Hematopoietic multipotent progenitor cell treated with erythropoietin and hydrocortisone succinate and interleukin-3 and kit ligand, for 15 days (in vitro differentiated cells): ENCODE results near the gene BTBD2.

ENCODE experiments used
- DNase-seq: peaks from one replicate; pipeline ENCODE4 v3.0.0-alpha.2; 2015; ENCODE audit warnings: low spot score

BTBD2 gene

DNA sequence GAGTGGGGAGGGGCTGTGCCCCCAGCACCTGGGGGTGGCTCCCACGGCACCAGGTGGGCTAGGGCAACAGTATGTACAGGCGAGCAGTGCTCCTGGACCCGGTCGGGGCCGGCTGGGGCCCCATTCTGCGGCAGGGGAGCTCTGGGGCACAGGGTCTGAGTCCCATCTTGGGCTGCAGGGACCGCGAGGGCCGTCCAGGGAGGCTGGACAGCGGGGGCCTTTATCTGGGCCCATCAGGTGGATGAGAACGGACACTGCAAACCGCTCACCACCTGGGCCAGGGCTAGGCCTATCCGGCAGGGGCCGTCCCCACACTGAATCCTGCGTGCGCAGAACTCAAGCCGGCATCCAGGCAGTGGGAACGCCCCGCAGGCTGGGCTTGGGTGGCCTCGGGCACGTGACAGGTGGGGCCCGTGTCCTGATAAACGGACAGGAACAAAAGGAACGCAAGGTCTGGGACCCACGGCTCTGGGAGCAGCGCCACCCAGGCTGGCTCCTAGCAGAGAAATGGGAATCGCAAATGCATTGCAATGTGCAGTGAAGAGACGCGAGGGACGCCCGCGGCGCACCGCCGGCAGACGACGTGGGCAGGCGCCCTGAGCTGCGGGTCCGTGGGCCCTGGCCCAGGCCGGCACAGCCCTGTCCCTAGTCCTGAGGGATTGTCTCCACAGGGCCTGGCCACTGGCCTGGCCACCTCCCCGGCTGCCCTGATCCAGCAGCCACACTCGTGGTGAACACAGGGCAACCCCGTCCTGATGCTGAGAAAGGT, 29.7 kb downstream of the BTBD2 start:
- DNase-seq = no peak

DNA sequence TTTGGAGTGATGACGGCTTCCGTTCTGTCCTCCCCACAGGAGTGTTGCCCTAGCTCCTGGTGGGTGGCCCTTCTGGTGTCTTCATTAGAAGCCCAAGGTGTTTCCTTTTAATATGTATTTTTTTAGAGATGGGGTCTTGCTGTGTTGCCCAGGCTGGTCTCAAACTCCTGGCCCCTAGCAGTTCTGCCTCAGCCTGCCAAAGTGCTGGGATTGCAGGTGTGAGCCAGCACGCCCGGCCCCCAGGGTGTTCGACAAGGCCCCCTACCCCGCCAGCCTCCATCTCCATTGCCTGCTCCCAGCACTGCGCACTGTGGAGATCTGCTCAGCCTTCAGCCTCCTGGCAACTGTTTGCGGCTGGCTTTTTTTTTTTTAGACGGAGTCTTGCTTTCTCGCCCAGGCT, 31.2 kb downstream of the BTBD2 start:
- no peak for DNase-seq

DNA sequence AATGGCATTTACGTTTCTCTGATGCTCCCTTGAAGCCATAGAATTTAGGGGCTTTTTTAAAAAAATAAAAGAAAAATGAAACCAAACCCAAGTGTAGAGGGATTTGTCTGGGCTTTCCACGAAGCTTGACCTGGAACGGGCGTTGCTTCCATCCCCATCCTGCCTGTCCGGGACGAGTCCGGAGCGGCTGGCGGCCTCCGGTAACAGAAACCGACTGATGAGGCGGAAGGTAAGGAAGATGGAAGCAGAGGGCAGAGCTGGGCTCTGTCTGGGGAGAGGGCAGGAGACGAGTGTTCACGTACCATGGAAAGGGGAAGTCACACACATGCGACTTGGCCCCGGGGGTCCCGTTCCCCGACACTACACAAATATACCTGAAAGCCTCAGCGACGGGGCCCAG, 34.3 kb downstream of the BTBD2 start:
- no peak for DNase-seq

DNA sequence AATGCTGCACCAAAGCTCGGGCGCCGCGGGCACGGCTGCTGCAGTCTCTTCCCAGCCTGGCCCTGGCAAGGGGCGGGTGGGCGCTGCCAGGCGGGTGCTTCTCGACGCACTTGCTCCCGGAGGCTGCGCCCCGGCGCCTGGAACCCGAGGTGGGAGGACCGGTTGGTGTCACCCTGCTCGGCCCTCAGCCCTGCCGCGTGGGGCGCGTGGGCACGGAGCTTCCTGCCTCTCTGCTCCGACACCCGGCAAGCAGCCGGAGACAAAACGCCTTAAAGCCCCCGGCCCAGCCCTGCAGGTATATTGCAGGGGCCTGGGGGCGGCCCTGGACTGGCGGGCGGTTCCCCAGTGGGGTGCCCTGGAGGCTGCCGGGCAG, 34.7 kb downstream of the BTBD2 start:
- no peak for DNase-seq

DNA sequence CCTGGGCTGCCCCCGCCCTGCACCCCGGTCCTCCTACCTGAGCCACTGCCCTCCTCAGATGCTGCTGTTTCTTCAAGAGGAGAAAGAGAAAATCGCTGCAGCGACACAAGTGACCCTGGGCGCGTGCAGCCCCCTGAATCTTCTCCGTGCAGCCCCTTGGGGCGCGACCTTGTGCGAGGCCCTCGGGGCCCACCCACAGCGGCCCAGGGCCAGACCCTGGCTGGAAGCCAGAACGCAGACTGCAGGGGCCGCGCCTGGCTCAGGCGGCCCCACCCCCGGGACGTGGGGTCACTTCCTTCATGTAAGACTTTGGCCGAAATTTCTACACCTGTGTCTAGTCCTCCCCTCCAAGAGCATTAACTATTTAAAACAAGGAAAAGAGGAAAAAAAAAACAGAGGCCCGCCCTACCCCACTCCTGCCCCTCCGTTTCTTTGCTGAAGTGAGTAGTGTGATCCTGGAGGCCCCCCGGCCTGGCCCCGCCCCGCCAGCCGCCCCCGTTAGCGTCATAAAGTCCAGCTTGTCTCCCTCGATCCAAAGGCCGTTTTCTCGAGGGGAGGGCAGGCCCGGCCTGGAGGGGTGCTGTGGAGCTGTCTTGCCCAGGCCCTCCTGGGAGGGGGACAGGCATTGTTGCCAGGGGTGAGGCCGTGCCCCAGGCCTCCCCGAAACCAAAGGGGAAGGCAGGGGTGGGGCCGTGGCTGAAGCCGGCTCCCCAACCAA, 35.3 kb downstream of the BTBD2 start:
- no peak for DNase-seq

DNA sequence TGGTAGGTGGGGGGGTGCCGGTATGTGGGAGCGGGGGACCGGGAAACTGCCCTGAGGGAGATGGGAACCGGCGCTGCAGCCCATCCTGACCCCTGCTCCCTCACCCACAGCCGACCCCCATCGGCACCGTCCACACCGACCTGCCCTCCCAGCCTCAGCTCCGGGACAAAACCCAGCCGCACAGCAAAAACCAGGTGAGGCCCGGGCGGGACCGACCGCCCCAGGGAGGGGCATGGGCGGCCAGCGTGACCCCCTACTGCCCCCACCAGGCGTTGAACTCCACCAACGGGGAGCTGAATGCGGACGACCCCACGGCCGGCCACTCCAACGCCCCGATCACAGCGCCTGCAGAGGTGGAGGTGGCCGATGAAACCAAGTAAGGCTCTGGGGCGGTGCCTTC, 35.9 kb downstream of the BTBD2 start:
- DNase-seq = no peak

DNA sequence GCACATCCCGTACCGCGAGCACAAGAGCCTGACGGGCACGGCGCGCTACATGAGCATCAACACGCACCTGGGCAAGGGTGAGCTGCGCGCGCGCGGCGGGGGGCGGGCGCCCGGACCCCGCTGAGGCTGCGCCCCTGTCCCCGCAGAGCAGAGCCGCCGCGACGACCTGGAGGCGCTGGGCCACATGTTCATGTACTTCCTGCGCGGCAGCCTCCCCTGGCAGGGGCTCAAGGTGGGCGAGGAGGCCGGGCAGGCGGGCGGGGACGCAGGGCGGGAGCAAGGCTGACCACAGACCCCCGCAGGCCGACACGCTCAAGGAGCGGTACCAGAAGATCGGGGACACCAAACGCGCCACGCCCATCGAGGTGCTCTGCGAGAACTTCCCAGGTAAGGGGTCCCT, 36.5 kb downstream of the BTBD2 start:
- no peak for DNase-seq

DNA sequence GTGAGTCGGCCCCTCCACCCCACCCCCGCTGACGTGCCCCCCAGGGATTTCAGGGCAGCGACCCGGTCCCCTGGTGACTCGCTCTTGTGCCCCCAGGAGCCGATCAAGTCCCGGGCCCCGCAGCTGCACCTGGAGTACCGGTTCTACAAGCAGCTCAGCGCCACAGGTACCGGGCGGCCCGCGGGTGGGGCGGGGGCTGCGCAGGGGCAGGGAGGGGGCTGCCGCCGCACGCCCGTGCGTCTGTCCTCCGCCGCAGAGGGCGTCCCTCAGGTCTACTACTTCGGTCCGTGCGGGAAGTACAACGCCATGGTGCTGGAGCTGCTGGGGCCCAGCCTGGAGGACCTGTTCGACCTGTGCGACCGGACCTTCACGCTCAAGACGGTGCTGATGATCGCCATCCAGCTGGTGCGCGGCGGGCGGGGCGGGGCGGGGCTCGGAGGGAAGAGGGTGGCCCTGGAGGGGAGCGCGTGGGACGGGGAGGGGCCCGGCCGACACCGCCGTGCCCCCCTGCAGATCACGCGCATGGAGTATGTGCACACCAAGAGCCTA, 37.1 kb downstream of the BTBD2 start:
- no peak for DNase-seq

DNA sequence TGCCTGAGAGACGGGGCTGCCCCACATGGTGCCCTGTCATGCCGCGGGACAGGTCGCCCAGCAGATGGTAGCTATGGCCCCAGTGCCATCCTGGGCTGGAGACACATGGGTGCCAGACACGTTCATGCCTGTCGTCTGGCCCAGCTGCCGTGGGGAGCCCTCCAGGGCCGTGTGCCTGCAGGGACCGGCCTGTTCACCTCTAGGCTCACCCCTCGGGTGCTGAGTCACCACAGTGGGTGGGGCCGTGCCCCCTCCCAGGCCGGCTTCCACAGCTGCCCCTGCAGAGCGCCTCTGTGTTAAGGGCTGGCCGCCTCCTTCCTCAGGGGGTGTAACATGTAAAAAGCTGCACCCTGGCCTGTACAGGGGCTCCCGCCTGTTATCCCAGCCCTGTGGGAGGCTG, 38.4 kb downstream of the BTBD2 start:
- DNase-seq = no peak

DNA sequence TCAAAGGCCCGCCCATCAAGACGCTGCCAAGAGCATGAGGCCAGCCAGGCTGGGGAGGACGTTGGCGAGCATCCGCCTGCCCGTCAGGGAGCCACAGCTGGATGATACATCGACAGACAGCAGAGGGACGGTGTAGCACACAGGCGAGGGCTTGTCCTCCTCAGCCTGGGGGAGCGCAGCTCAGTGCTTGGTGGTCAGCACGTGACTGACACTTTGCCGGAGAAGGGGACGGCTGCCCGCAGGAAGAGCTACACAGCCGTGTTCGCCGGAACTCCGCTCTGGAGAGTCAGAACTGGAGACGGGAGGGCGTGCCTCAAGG, 40.4 kb downstream of the BTBD2 start:
- no peak for DNase-seq

DNA sequence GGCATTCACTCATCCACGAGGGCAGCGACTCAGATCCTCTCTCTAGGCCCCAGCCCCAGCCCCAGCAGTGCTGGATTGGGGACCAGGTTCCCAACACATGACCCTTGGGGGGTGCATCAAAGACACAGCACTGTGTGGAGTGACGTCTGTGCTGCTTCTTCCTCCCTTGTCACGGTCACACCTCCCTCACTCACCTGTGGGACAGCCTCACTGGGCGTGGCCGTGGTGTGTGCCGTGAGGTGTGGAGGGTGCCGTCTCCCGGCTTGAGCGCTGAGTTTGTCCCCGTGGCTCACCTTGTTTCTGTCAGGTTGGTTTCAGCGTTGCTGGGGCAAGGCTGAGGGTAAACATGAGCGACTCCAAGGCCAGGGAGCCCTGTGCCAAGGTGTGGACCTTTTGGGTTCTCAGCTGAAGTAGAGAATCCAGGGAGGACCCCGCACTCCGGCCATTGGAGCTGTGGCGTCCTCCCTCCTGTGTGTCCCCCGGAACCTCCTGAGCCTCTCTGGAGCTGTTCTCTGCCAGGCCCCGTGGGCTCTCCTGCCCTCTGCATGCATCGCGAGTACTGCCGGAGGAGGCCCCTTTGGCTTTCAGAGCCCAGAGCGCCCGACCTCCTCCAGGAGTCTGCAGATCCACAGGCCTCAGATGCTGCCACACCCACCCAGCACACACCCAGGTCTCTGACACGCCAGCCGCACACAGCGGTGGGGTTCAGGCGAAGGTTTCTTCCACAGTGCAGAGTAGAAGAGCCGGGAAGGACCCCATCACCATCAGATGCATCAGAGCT, 40.9 kb downstream of the BTBD2 start:
- DNase-seq = no peak

DNA sequence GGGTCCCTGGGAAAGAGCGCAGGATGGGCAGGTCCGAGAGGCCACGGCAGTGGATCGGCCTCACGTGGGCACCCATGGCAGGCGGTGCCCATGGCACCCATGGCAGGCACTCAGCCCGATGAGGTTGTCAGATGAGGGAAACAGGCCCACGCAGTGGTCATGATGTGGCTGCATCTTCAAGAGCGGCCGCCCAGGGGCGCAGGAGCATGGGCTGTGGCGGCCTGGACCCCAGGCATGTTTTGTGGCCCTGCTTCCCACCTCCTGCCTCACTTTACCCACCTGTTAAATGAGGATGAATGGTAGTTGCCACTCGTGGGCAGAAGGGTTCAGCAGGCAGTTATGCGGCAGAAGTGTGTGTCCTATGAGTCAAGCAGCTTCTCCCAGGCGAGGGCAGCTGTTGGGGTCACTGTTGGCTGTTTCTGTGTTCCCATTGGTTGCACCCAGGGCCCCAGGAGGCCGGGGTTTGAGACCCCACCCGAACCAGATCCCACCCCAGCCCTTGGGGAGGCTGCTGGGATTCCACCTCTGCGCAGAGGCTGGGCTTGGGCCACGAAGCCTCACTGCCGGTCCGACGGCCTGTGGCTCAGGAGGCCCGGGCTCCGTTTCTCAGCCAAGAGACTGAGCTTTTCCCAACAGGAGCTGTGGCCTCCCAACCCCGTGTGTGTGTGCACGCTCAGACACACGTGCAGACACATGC, 44.6 kb downstream of the BTBD2 start:
- no peak for DNase-seq

DNA sequence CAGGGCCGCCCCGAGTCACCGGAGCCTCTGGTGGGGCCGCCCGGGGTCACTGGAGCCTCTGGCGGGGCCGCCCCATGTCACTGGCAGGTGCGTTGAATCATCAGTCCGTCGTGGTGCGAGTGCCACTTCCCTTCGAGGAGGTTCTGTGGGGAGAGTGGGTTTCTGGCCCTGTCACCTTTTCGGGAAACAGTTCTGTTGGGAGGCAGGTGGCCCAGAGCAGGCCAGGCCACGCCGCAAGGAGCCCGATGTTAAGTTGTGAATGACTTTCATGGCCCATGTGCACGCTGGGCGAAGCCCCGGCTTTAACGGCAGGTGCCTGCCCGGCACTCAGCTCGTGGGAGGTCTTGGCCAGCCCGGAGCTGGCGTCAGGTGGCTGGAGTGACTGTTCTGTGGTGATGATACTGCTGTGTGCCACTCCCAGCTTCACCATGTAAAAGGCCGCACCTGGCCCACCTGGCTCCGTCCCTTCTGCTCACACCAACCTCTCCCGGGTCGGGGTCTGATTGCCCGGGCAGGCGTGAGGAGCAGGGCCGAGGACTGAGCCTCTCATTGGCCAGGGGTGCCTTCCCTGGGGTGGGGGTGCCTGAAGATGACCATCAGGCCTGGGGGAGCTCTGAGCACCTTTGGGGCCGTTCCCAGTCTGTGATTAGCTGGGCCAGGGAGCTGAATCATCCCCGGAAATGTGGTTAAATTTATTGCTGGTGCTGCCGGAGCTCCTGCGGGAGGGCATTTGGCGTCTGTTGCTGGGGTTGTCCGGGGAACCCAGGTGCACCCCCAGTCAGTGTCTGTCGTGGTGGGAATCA, 45.3 kb downstream of the BTBD2 start:
- DNase-seq = no peak

DNA sequence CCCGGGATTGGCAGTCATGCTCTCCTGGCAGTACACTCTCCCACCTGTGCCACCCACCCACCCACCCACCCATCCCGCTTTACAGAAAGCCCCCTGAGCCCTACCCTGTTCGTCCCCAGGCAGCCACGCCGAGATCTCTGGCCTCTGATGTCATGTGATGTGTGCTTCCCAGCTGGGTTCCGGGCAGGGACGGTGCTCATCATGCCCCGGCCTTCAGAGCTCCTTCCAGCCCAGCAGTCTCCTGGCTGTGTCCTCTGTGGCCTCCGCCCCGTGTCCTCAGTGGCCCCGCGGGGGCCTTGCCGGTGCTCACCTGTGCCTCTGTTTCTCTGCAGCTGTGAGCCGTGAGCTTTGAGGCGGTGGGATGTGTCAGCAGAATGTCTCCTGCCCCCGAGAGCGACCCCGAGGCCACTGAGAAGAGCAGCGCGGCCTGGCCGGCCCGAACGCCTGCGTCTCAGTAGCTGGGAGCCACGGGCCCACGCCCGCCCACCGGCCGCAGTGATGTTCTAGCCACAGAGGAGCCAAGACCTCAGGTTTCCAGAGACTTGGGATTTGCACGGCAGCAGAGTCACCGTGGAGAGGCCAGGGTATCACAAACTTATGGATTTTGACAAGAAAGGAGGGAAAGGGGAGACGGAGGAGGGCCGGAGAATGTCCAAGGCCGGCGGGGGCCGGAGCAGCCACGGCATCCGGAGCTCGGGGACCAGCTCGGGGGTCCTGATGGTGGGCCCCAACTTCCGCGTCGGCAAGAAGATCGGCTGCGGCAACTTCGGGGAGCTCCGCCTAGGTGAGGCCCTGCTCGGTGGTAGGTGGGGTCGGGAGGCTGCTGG, 46.1 kb downstream of the BTBD2 start:
- no peak for DNase-seq

DNA sequence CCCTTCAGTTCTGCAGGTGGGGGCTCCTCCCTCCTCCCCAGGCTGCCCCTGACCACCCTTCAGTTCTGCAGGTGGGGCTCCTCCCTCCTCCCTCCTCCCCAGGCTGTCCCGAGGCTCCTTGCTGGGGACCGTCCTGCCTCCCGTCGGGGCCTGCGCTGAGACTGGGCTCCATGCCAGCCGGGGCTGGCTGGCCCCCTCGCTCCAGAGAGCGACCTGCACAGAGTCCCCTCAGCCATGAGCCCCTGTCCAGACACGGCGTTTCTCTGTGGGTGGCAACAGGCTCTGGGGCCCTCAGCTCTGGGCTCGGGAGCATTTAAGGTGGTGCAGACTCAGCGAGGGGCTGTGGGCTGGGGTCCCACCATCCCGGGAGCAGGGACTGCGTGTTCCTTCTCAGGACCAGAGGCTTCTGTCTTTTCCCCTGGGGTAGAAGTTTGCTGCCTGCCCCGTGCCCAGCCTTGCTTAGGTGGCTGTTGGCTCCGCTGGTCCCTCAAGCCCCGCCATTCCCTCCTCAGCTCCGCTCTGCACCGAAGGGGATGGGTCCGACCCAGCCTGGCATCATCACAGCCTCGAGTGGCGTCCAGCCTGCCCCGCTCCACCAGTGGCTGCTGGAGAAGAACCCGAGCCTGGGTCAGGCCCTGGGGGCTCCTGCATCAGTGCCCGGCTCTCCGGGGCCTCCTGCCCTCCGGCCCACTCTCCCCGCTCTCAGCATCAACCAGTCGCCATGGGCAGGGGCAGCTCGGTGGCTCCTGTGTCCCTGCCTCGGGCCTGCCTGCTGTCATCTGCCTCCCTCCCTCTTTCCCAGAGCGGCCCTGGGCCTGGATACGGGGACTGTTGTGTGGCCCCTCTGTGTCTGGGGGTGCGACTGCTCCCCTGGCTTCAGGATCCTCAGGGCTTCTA, 47.0 kb downstream of the BTBD2 start:
- no peak for DNase-seq

DNA sequence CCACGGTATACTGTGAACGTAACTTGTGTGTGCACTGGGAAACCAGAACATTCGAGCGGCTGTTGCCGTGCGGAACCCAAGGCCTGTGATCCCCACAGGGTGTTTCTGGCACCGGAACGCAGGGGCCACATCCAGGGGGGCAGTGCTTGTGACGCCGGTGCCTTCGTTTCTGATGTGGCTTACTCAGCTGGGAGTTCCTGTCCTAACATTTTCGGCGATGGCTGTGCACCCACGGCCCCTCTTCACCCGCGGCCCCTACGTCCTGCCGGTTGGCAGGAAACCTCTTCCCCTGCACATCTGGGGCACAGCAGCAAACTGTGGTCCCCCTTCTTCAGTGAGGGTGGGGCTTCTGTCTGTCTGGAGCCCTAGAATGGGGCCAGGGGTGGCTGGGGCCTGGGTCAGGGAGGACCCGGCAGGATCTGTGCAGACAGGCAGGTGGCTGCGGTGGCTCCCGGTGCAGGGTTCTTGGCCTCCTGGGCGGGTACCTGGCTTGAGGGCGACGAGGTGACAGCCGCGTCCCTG, 48.4 kb downstream of the BTBD2 start:
- no peak for DNase-seq

DNA sequence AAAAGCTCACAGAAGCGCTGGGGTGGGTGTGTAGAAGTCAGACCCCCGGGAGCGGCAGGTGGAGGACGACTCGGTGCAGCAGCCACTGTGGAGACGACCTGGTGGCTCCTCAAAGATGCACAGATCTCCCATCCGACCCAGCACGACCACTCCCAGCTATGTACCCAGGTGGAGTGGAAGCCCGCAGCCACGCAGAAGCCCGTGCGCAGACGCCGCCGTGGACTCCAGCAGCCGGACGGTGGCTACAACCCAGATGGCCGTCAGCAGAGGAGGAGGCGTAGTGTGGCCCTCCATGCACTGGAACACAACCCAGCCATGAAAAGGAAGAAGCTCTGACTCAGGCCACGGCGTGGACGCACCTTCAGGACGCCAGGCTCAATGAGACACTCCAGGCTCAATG, 52.8 kb downstream of the BTBD2 start:
- no peak for DNase-seq

DNA sequence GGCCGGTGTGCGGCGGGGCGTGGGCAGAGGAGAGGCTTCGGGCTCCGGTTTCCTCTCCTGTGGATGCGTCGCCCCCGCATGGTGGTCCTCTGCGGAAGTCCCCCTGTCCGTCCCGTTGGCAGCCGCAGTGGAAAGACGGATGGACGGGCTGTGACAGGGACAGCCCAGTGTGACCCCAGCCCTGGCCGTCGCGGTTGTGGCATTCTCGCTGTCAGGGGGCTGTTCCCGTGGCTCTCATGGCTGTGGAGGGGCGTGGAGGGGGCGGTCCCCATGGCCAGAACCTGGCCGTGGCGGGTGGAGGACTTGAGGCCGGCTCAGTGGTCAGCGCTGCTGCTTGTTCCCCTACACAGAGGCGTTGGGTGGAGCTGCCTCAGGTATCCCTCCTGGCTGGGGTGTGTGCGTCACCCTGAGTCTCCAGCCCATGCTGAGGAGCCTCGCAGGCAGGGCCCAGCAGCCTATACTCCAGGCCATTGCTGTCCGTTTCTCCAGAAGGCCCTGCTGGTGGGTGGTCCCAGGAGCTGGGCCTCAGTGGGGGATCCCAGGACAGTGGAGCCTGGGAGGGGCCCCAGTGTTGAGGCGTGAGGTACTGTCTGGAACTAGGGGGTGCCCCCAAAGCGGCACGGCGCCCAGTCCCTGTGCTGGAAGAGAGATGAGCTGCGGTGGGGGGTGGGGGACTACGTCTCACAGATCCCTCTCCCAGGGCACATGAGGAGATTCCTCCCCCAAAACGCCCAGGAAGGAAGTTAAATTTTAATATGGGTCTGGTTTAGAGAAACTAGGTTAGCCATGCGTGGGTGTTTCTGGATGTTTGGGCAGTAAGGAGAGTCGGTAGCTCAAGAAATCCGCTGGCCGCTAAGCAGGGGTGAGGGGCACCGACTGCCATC, 54.3 kb downstream of the BTBD2 start:
- no peak for DNase-seq
